Activated naive CD8-positive, alpha-beta T cell treated with anti-CD3 and anti-CD28 coated beads, Interleukin-2, amount 50 U/mL, for 16 hours (primary cell): ENCODE measurements around the gene PAX2.
"Not testable (repeated sequence)": the region's sequence is repeated elsewhere in the genome, so short reads cannot be mapped to it uniquely, and the experiment has no call there.

Source experiments
- DNase-seq: peaks from one replicate; pipeline ENCODE4 v3.0.0-alpha.2; 2020; ENCODE audit warnings: low read depth, low spot score

PAX2 gene

DNA sequence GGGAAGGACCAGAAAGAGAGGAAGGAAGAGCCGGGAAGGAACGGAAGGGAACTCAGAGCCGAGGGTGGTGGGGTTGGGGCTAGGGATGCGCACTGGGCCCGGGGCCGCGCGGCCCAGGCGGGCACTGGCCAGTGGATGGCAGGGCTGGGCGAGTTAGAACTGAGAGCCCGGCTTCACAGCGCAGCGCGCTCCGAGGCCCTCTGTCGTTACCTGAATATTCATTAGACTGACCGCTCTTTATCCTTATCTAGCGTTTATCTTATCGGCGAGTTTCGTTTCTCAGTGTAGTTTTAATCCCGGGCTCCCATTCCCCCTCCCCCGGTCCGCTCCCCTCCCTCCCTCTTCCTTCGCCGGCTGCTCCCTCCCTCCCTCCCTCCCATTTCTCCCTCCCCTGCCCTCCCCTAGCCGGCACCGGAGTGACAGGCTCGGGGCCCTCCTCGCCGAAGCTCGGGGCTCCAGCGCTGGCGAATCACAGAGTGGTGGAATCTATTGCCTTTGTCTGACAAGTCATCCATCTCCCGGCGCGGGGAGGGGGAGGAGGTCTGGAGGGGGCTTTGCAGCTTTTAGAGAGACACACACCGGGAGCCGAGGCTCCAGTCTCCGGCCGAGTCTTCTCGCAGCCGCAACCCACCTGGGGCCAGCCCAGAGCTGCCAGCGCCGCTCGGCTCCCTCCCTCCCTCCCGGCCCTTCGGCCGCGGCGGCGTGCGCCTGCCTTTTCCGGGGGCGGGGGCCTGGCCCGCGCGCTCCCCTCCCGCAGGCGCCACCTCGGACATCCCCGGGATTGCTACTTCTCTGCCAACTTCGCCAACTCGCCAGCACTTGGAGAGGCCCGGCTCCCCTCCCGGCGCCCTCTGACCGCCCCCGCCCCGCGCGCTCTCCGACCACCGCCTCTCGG, at the start of gene PAX2:
TSS of gene PAX2 (plus strand) at position 596 of the 895 bp plus-strand sequence. CDS start 679 bp downstream, outside the sequence.
- DNase-seq = no peak

DNA sequence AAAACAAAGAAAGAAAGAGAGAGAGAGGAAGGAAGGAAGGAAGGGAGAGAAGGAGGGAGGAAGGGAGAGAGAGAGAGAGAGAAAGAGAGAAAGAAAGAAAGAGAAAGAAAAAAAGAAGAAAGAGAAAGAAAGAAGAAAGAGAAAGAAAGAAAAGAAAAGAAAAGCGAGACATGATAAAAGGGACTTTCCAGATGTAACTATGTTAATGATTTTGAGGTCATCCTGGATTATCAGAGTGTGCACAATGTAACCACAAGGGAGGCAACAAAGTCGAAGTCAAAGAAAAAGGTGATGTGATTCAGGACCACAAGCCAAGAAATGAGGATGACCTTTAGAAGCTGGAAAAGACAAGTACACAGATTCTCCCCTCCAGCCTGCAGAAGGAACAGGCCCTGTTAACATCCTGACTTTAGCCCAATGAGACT, 48.9 kb upstream of the PAX2 start:
- no peak for DNase-seq

DNA sequence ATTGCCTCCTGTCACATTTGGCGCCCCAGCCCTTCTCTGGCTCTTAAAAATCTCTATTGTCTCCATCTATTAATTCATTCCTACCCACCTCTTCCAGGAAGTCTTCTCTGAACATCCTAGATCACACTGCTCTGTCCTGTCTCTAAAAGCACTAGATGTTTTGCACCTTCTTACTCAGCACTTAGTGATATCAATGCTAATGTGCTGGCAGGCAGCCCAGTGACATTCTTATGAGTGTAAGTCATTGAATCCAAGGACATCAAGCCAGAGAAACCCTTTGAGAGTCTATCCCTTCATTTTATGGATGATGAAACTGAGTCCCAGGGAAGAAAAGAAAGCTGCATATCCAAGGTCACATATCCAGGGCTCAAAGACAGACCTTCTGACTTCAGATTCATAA, 48.3 kb upstream of the PAX2 start:
- DNase-seq = no peak

DNA sequence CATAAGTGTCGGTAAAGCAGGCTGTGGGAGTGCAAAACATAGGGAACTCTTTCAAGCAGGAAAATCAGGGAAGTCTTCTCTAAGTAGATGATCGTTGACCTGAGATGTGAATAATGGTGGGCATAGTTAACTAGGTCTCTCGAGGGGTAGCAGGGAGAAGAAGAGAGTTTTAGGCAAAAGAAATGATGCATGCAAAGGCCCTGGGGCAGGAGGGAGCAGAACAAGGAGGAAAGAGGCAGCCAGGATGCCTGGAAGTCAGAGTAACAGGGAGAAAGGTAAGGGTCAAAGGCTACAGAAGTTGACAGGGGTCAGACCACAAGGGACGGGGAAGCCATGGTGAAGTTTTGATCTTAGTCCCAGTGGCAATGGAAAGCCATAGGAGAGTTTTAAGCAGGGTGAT, 47.8 kb upstream of the PAX2 start:
- no peak for DNase-seq

DNA sequence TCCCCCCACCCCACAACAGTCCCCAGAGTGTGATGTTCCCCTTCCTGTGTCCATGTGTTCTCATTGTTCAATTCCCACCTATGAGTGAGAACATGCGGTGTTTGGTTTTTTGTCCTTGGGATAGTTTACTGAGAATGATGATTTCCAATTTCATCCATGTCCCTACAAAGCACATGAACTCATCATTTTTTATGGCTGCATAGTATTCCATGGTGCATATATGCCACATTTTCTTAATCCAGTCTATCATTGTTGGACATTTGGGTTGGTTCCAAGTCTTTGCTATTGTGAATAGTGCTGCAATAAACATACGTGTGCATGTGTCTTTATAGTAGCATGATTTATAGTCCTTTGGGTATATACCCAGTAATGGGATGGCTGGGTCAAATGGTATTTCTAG, 43.7 kb upstream of the PAX2 start:
- not testable (repeated sequence) for DNase-seq

DNA sequence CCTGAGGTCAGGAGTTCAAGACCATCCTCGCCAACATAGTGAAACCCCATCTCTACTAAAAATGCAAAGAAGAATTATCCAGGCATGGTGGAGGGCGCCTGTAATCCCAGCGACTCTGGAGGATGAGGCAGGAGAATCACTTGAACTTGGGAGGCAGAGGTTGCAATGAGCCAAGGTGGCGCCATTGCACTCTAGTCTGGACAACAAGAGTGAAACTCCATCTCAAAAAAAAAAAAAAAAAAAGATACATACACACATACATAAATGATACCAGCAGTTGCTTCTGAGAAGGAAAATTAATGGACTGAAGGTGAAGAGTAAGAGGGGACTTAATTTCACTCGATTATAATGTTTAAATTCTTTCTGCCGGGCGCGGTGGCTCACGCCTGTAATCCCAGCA, 40.2 kb upstream of the PAX2 start:
- DNase-seq = no peak

DNA sequence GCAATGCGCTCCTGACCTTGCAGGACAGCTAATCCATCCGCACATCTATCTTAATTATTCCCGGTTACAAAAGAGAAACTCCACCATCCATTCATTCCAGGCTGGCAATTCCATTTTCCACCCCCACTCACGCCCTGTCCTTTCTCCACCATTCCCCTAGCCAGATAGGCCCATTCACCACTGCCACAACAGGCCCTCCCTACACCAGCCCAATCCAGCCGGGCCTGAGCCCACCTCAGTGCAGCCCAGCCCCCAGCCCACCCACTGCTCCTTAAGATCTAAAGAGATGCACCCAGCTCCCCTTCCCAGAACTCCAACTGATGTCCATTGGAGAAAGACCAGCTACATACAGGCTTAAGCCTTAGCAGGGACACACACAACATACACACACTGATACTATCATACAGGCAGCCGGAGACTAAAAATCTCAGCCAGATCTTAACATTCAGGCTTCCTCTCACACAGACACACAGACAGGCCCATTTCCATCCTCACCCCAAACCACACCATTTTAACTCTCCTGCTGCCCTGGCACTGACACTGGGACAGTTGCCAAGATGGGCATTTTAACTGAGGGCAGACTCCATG, 38.0 kb upstream of the PAX2 start:
- no peak for DNase-seq

DNA sequence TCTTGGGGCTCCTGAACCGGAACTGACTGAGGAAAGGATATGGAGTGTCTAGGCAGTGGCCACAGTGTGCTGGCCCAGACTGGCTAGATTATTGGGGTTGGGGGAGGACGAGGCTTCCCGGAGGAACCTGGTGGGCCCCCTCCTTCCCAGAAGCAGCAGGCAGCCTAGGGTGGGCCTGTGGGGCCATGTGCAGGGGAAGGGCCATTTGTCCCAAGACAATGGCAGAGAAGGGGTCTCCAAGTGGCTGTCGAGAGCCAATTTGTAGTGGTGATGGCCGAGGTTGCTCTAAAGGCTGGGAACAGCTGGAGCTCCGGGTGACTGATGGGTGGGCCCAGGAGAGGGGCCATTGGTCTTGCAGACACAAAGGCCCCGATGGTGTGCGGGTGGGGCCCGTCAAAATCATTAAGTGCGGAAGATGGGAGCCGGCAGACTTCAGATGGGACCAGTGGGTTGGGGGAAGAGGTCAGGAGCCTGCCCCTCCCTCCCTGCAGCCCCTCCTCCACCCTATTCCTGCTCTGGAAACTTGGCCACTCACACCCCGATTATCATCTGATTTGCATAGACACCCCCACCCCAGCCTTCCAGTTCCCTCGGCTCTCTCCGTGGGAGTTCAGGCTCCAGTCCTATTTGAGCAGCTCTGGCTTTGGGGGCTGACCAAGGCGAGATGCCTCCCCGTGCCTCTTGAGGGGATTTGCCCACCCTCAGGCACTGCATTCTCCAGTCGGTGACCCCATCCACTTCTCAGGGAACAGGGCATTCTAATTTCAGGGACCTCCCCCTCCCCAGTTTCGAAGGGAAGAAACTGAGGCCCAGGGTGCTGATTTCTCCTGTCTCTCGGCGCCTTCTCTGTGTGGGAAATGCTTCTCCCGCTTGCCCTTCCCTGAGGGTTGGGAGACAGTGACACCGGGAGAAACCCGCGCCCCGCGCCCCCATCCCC, 36.0 kb upstream of the PAX2 start:
- no peak for DNase-seq

DNA sequence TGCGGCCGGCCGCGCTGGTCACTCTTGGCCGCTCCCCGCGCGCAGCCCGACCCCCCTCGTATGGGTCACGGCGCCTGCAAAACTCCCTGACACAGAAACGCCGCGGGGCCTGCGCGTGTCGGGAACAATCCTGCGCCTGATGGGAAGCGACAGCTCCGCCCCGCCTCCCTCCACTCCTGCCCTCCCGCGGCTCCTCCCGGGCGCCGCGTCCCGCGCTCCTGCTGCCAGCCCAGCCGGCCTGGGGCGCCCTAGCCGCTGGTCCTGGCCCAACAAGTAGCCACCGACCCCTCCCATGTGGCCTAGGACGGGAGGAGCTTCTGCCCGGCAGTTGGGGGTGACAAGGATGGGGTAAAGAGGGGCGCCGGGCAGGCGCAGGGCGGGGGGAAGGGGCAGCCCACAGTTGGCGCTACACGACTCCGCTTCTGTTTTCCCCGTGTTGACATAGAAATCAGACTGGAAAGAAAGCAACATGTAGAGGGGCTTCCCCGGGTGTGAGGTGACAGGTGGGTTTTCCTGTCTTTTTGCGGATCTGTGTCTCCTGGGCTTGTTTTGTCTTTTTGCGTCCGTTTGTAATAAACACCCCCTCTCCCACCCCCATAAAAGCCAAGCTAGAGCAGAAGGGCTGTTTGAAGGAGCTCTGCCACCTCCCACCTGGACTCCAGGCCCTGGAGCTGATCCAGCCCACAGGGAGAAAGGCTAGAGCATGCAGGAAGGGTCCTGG, 35.1 kb upstream of the PAX2 start:
- no peak for DNase-seq

DNA sequence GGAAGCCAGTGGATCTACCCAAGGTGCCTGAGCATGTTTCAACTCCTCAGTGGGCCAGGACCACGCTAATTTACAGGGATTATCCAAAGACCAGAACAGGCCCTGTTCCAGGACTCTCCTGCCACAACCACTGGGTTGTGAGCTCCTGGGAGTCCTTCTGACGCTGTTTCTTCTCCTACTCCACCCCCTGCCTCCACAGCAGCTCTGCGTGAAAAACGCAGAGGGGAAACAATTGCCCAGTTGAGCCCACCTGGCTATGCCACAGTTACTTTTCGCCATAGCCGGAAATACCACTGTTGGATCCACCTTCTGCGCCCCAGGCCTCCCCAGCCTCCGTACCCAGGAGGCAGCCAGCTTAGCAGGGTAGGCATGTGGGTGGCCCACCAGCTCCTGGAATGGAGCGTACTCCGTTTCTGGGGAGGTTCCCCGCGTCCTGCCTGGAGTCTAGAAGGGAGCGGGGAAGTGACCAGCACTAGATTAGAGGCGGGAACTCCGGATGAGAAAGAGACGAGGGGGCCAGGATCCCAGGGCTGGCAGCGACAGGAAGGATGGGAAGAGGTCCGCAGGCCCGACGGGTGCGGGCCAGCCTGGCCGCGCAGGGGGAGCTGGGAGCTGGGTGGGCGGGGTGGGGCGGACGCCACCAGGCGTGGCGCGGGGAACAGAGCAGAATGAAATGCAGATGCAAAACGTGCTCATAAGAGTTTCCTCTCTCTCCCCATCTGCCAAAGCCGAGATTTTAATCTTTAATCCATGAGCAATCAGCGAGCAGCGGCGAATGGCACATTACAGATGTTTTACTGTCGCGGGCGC, 32.1 kb upstream of the PAX2 start:
- no peak for DNase-seq

DNA sequence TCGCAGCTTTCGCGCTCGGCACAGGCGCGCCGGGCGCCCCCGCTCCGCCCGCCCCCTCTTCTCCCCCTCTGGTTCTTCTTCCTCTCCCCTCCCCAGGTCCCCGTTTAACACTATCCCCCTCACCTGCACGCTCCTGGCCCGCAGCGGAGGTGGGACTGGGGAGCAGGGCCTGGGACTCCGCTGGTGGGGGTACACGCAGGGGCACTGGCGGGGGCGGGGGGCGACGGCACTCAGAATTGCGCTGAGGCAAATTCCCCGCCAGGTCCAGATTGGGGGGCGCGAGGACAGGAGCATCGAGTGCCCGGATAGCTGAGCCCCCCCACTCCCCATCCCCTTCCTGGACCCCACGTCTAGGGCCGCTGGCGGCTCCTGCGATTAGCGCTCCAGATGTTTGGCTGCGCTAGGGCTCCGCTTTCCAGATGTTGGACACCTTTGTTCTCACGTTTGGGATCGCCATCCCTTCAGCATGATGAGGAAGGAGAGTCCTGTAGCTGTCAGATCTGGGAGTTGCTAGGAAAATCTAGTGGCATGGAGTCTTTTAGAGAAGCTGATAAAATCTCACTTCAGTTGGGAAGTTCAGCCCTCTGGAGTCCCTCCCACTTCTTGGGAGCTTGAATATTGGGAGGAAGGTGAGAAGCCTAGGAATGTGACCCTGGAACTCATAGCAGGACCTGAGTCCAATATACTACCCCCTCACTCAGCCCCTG, 31.4 kb upstream of the PAX2 start:
- no peak for DNase-seq

DNA sequence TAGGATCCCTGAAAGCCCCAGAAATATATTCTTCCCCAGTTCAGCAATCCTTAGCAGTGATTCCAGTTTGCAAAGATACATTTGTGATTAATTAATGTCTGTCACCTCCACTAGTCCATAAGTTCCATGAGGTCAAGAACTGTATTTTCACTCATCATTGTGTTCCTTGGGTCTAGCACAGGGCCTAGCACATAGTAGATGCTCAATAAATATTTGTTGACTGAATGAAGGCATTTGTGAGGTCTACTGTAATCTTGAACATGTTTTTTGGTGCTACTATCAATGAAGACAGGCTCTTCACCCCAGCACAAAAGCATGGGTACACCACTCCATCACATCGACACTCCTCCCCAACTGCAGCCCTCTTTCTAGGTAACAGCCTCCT, 30.8 kb upstream of the PAX2 start:
- DNase-seq = no peak

DNA sequence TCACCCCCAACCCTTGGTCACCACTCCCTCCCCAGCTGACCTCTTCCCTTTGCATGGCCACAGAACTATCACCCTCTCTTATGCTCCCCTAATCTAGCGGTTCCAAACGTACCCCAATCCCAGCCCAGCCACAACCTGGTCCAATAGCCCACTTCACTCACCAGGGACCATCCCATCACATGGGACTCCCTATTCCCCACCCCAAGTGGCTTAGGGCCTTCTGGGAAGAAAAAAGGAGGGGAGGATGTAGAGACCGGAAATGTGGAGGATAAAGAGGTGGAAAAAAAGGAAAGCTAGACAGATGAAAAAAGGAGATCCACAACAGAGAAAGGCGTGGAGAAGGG, 30.3 kb upstream of the PAX2 start:
- DNase-seq = no peak

DNA sequence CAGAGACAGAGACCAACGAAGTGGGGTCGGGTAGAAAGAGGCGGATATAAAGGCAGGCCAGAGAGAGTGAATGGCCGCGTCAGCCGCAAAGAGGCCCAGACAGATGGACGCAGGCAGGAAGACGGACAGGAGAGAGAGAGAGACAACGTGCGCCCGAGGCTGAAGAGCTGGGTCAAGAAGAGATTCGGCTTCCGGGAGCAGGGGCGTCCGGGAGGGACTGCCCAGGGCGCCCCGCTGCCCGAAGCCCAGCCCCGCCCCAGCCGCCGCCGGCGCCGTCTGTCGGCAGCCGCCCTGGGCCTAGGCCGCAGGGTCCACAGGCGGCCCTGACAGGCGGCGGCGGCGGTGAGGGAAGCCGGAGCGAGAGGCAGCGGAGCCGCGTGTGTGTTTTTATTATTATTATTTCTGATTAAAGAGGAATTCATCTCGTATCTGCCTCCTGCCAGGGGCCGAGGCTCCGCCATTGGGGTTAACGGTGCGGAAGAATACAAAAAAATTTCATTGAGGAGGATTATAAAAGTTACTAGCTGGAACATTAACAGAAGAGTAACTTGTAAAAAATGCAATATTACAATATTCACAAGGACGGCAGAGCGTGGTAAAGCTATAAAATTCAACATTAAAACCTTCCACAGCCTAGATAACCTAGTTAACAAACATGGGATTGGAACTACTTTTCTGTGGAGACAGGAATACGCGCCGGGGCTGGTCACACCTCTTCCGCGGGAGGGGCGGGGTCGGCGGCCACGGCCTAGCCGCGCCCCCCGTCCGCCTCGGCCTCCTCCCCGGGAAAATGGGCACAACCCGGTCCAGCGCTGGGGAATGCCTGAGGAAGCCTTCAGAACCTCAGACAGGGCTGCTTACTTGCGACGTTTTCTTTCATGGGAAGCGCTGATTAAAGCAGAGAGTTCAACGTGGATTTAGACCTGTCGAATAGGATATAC, 29.7 kb upstream of the PAX2 start:
- no peak for DNase-seq

DNA sequence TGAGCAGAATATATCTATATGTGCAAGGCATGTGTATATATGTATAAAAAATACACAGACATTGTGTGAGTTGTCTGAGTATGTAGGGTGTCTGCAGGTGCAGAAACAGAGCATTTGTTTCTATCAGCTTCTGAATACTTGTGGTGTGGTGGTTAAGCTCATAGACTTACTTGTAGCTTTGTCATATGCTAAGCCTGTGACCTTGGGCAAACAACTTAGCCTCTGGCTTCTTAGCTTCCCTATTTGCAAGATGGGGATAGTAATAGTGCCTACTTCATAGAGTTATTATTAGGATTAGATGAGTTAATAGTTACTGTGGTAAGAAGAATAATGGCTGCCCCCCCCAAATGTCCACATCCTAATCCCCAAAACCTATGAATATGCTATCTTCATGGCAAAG, 28.2 kb upstream of the PAX2 start:
- no peak for DNase-seq

DNA sequence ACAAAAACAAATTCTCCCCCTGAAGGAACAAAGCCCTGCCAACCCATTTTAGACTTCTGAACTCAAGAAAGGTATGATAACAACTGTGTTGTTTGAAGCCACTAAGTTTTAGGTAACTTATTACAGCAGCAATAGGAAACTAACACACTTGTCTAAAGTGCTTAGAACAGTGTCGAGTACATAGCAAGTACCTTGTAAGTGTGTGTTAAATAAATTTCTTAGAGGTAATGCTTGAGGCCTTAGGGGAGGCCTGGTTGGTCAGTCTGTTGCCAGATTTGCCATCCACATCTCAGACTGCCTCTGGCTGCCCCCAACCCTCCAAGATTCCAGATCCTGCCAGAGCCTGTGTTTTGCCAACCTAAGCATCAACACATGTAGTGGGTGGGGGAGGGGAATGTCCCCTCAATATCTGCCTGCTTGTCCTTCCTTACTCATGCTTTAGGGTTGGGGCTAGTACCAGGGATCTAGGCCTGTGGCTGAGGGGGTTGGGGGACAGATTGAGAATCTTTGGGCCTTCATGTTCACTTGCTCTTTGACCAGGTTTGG, 27.1 kb upstream of the PAX2 start:
- DNase-seq = no peak

DNA sequence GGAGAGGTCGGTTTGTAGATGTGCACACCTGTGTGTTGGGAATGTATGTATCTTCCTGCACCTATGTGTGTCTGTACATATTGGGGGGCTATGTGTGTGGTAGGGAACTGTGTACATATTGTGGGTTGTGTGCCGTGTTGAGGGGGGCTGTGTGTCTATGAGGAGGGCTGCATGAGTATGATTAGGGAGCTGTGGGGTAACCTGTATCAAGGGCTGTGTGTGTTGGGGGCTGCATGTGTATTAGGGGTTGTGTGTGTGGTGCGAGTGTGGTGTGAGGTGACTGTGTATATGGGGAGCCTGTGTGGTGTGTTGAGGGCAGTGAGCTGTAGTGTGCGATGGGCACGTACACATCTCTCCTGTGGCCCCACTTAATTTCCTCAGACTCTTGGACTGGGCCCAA, 22.2 kb upstream of the PAX2 start:
- DNase-seq = no peak

DNA sequence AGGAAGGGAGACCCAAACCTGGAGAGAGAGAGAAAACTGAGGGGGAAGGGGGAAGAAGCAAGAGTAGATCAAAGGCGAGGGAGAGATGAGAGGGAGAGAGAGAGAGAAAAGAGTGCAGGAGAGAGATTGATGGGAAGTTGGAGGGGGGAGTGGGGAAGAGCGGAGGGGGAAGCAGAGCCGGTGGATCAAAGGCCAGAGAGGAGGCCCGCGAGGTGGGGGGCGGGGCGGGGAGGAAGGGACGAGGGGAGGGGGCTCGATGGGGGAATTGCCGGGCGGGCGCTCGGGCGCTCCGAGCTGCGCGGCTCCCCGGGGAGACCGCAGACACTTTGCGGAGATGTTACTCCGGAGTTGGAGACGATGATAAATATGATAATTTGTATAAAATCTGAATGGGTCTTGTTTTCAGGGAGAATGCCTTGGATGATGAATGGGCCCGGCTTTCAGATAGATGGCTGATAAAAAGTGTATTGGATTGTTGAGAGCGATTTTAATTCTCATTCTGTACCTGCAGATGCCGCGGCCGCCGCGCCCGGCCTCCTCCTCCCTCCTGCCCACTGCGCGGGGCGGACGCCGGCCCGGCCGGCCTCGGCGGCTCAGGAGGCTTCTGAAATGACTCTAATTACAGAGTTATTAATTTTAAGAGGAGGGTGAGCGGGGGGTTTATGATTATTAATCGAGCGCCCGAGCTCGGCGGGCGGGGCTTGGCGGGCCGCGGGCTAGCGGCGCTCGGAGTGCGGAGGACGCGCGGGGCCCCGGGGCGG, 21.4 kb upstream of the PAX2 start:
- DNase-seq = no peak
